Adrenal gland (tissue), 5 donors: ENCODE measurements around the gene FAM181A.
A peak's percentile ranks its signal among the peaks of the same experiment; 100 is the strongest.

Experiments used
- POLR2A ChIP-seq, 2 donors: fragments of 450-650 bp; IDR thresholded peaks; one replicate each; pipeline ENCODE4 v1.6.1; 2017; ENCODE audit warnings: antibody characterized with exemption in 2 of 2, mild to moderate bottlenecking in 2 of 2, moderate library complexity in 1 of 2
- TF ChIP-seq, protein P1 (sequence below), 6 experiments: fragments of 450-650 bp in 4 of 6; fragments of 200-600 bp in 2 of 6; sonication (generic) in 1 of 6; IDR thresholded peaks; 1 replicate in 5 of 6; 2 replicates in 1 of 6; pipeline versions ENCODE4 v1.5.1 to v1.8.0; 2016 to 2021; ENCODE audit warnings: antibody characterized with exemption in 6 of 6, mild to moderate bottlenecking in 2 of 6, moderate library complexity in 1 of 6
- donor health status: DM: no; HTN: no; CAD: no.

DNA sequence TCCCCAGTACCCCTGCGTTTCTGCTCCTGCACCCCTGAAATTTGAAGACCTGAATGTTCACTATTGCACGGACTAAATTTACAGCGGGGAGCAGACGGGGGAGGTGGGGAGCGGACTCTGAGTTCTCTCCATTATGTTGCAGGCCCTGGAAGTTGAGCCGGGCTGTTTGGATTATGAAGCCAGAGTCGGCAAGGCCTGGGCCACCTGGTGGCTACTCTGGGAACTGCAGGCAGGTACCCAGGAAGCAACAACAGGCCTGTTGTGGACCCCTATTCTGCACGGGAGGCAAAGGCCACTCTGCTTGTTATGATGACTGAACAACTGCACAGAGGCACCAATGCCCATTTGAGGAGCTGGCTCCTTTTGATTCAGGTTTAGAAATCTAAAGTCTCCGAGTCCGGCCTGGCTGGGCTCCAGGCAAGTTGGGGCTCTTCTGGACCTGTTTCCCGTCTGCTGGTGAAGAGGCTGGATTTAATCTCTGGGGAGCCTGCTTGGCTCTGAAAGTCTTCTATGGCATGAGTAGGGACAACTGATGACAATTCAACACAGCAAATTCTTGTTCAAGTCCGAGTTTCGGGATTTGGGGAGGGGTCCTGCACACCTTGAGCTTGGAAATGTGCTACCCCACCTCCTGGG lies 34.1 kb upstream of the FAM181A start:
- TF ChIP-seq, protein P1, sequence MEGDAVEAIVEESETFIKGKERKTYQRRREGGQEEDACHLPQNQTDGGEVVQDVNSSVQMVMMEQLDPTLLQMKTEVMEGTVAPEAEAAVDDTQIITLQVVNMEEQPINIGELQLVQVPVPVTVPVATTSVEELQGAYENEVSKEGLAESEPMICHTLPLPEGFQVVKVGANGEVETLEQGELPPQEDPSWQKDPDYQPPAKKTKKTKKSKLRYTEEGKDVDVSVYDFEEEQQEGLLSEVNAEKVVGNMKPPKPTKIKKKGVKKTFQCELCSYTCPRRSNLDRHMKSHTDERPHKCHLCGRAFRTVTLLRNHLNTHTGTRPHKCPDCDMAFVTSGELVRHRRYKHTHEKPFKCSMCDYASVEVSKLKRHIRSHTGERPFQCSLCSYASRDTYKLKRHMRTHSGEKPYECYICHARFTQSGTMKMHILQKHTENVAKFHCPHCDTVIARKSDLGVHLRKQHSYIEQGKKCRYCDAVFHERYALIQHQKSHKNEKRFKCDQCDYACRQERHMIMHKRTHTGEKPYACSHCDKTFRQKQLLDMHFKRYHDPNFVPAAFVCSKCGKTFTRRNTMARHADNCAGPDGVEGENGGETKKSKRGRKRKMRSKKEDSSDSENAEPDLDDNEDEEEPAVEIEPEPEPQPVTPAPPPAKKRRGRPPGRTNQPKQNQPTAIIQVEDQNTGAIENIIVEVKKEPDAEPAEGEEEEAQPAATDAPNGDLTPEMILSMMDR (IDR thresholded peaks at IDR 0.05) = peak; percentile 81 to 98 (median 90)
- no peak for TF ChIP-seq POLR2A (IDR thresholded peaks at IDR 0.05)
